H9 (cell line): ENCODE data around the gene TBC1D9B. TPM values are rescaled to one million over a fixed set of nuclear protein-coding genes. Genes with fewer than 3 reads are reported as not detected.
A peak's percentile ranks its signal among the peaks of the same experiment; 100 is the strongest.

Experiments used
- DNase-seq: peaks from one replicate; pipeline ENCODE4 v3.0.0-alpha.2; 2017
- H2AFZ ChIP-seq: one replicate; pipeline ENCODE4 v1.6.1; 2013; ENCODE audit warnings: mild to moderate bottlenecking, low read length, control low read depth, moderate library complexity
- H2AK5ac ChIP-seq: 2 replicates; pipeline ENCODE4 v1.6.1; 2013; ENCODE audit warnings: low read length, control low read depth, mixed read lengths; ENCODE audit not compliant: insufficient read length
- H2BK120ac ChIP-seq: one replicate; pipeline ENCODE4 v1.6.1; 2013; ENCODE audit warnings: low read depth, mild to moderate bottlenecking, low read length, control low read depth, inconsistent platforms; ENCODE audit not compliant: poor library complexity, severe bottlenecking
- H2BK12ac ChIP-seq: 2 replicates; pipeline ENCODE4 v1.6.1; 2013; ENCODE audit warnings: low read length, control low read depth, mixed read lengths, low read depth; ENCODE audit not compliant: insufficient read length
- H2BK15ac ChIP-seq: 2 replicates; pipeline ENCODE4 v1.6.1; 2013; ENCODE audit warnings: low read depth, low read length, control low read depth
- H2BK20ac ChIP-seq: one replicate; pipeline ENCODE4 v1.6.1; 2013; ENCODE audit warnings: low read depth, mild to moderate bottlenecking, low read length, control low read depth, inconsistent platforms; ENCODE audit not compliant: poor library complexity, severe bottlenecking
- H2BK5ac ChIP-seq: 2 replicates; pipeline ENCODE4 v1.6.1; 2013; ENCODE audit warnings: low read length, control low read depth, mixed read lengths; ENCODE audit not compliant: insufficient read length
- H3K14ac ChIP-seq: 2 replicates; pipeline ENCODE4 v1.6.1; 2013; ENCODE audit warnings: low read length, control low read depth; ENCODE audit not compliant: insufficient read depth
- H3K18ac ChIP-seq: 2 replicates; pipeline ENCODE4 v1.6.1; 2013; ENCODE audit warnings: low read depth, mild to moderate bottlenecking, mixed read lengths, low read length, control low read depth; ENCODE audit not compliant: insufficient read length
- H3K23ac ChIP-seq: 2 replicates; pipeline ENCODE4 v1.6.1; 2013; ENCODE audit warnings: low read length, control low read depth, mixed read lengths, low read depth; ENCODE audit not compliant: insufficient read length
- H3K23me2 ChIP-seq: 2 replicates; pipeline ENCODE4 v1.6.1; 2013; ENCODE audit warnings: low read depth, mild to moderate bottlenecking, mixed read lengths, low read length, control low read depth; ENCODE audit not compliant: insufficient read length, poor library complexity, severe bottlenecking
- H3K27ac ChIP-seq: 2 replicates; pipeline ENCODE4 v1.5.1; 2013; ENCODE audit warnings: low read length, control low read depth, mixed read lengths, low read depth; ENCODE audit not compliant: insufficient read length
- H3K27me3 ChIP-seq: 2 replicates; pipeline ENCODE4 v1.6.1; 2013; ENCODE audit warnings: low read length, control low read depth, inconsistent platforms; ENCODE audit not compliant: insufficient read depth
- H3K4ac ChIP-seq: 2 replicates; pipeline ENCODE4 v1.6.1; 2013; ENCODE audit warnings: low read depth, mild to moderate bottlenecking, control low read depth, inconsistent platforms, low read length, moderate library complexity
- H3K4me1 ChIP-seq: 2 replicates; pipeline ENCODE4 v1.6.1; 2013; ENCODE audit warnings: low read length, control low read depth, inconsistent platforms; ENCODE audit not compliant: insufficient read depth
- H3K4me2 ChIP-seq: 2 replicates; pipeline ENCODE4 v1.6.1; 2013; ENCODE audit warnings: low read length, control low read depth, mixed read lengths; ENCODE audit not compliant: insufficient read length, insufficient read depth
- H3K56ac ChIP-seq: 2 replicates; pipeline ENCODE4 v1.6.1; 2013; ENCODE audit warnings: low read depth, mild to moderate bottlenecking, mixed read lengths, low read length, control low read depth; ENCODE audit not compliant: insufficient read length
- H3K79me1 ChIP-seq: 2 replicates; pipeline ENCODE4 v1.6.1; 2013; ENCODE audit warnings: low read depth, mild to moderate bottlenecking, moderate library complexity, low read length, control low read depth, inconsistent platforms; ENCODE audit not compliant: insufficient read depth, poor library complexity, severe bottlenecking
- H3K79me2 ChIP-seq: 2 replicates; pipeline ENCODE4 v1.6.1; 2013; ENCODE audit warnings: low read length, control low read depth, inconsistent platforms; ENCODE audit not compliant: insufficient read depth
- H3K9ac ChIP-seq: 2 replicates; pipeline ENCODE4 v1.6.1; 2013; ENCODE audit warnings: low read length, control low read depth, mixed read lengths; ENCODE audit not compliant: insufficient read length; ENCODE audit errors: extremely low read depth
- H3K9me3 ChIP-seq: one replicate; pipeline ENCODE4 v1.6.1; 2013; ENCODE audit warnings: low read depth, low read length, inconsistent platforms; ENCODE audit not compliant: control insufficient read depth
- H3T11ph ChIP-seq: one replicate; pipeline ENCODE4 v1.6.1; 2013; ENCODE audit warnings: mild to moderate bottlenecking, low read length, control low read depth, inconsistent platforms
- H4K20me1 ChIP-seq: one replicate; pipeline ENCODE4 v1.6.1; 2013; ENCODE audit not compliant: control insufficient read depth, insufficient read length, insufficient read depth
- H4K5ac ChIP-seq: 2 replicates; pipeline ENCODE4 v1.6.1; 2013; ENCODE audit warnings: low read depth, mild to moderate bottlenecking, mixed read lengths, low read length, control low read depth; ENCODE audit not compliant: insufficient read length
- H4K8ac ChIP-seq: replicated peaks from 2 replicates; pipeline ENCODE4 v1.6.1; 2013; ENCODE audit warnings: low read length, control low read depth, mixed read lengths, low read depth; ENCODE audit not compliant: insufficient read length
- H4K91ac ChIP-seq: 2 replicates; pipeline ENCODE4 v1.6.1; 2013; ENCODE audit warnings: low read depth, mild to moderate bottlenecking, moderate library complexity, mixed read lengths, low read length, control low read depth; ENCODE audit not compliant: insufficient read length
- H3K27ac Mint-ChIP-seq, 3 experiments: 2 replicates in 2 of 3; 3 replicates in 1 of 3; pipeline ENCODE4 v1.8.0; 2020 to 2021; ENCODE audit warnings: mixed read lengths in 3 of 3, mild to moderate bottlenecking in 1 of 3, moderate library complexity in 1 of 3
- H3K27me3 Mint-ChIP-seq: 2 replicates; pipeline ENCODE4 v1.8.0; 2021; ENCODE audit warnings: low read depth, mild to moderate bottlenecking, moderate library complexity, mixed read lengths
- H3K36me3 Mint-ChIP-seq, 3 experiments: 2 replicates in 2 of 3; 3 replicates in 1 of 3; pipeline ENCODE4 v1.8.0; 2020 to 2021; ENCODE audit warnings: low read depth in 3 of 3, mixed read lengths in 3 of 3; ENCODE audit not compliant: insufficient read depth in 1 of 3
- H3K4me1 Mint-ChIP-seq, 2 experiments: 2 replicates each; pipeline ENCODE4 v1.8.0; 2020; ENCODE audit warnings: mixed read lengths in 2 of 2
- H3K4me3 Mint-ChIP-seq, 2 experiments: 2 replicates in 1 of 2; 3 replicates in 1 of 2; pipeline ENCODE4 v1.8.0; 2020 to 2021; ENCODE audit warnings: mild to moderate bottlenecking in 2 of 2, mixed read lengths in 2 of 2, moderate library complexity in 1 of 2
- H3K9me3 Mint-ChIP-seq, 2 experiments: 2 replicates in 1 of 2; 3 replicates in 1 of 2; pipeline ENCODE4 v1.8.0; 2020; ENCODE audit warnings: mild to moderate bottlenecking in 2 of 2, mixed read lengths in 2 of 2, moderate library complexity in 1 of 2
- WGBS: extraction: QIAGEN DNeasy Blood & Tissue Kit; methylation state at CpG from one replicate; pipeline ENCODE4 v1.1.7; 2013; ENCODE audit warnings: missing lambda C conversion rate, low lambda C conversion rate, mixed read lengths; ENCODE audit not compliant: insufficient read length; ENCODE audit errors: extremely low coverage; 5-methylcytosine and 5-hydroxymethylcytosine counted together
- total RNA-seq: library from RNA; stranded (reverse); gene quantifications from 2 replicates; pipeline ENCODE4 v1.2.1, GENCODE V29; 2021
- TF ChIP-seq, protein P1 (sequence below): fragments of 200-600 bp; sonication (generic); conservative IDR thresholded peaks from 3 replicates; pipeline ENCODE4 v1.8.0; 2021; ENCODE audit warnings: antibody characterized with exemption, mild to moderate bottlenecking

The TBC1D9B gene
- total RNA-seq, 1 experiment from 2014 or later, result 62.1 TPM

DNA sequence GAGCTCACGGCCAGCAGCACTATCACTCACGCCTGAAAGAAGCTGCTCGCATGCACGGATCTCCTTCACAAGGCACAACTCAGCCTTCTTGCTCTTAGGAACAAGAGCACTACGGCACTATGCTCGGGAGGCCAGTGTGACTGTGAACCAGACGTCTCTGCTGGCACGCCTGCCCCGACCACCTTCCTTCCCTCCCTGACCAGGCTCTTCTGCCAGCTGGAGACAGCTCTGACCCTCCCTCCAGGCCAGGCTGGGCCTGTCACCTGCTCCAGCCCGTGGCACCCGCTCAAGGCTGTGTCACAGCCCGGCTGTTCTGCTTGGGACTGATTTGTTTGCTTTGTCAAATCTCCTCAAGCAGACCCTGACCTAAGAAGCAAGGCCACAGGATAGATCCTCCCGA, 7.0 kb downstream of the TBC1D9B start:
- H3T11ph ChIP-seq, result no peak overlapping the region
- DNase-seq, result no peak
- H3K9me3 ChIP-seq, result no peaks in the 10 kb centered on the region
- no peaks in the 10 kb centered on the region; a peak in 1 of 5 replicates for H3K9me3 Mint-ChIP-seq
- H2BK120ac ChIP-seq, result no peak overlapping the region
- H3K27me3 ChIP-seq, result no peaks in the 10 kb centered on the region
- H4K5ac ChIP-seq, result no peak overlapping the region
- peak overlapping the region in 2 of 3 experiments; percentile 26 to 78; a peak in 2 of 7 replicates for H3K27ac Mint-ChIP-seq
- no peak overlapping the region for H3K4ac ChIP-seq
- H4K20me1 ChIP-seq, result no peaks in the 10 kb centered on the region
- H3K4me2 ChIP-seq, result no peak overlapping the region
- TF ChIP-seq, protein P1, sequence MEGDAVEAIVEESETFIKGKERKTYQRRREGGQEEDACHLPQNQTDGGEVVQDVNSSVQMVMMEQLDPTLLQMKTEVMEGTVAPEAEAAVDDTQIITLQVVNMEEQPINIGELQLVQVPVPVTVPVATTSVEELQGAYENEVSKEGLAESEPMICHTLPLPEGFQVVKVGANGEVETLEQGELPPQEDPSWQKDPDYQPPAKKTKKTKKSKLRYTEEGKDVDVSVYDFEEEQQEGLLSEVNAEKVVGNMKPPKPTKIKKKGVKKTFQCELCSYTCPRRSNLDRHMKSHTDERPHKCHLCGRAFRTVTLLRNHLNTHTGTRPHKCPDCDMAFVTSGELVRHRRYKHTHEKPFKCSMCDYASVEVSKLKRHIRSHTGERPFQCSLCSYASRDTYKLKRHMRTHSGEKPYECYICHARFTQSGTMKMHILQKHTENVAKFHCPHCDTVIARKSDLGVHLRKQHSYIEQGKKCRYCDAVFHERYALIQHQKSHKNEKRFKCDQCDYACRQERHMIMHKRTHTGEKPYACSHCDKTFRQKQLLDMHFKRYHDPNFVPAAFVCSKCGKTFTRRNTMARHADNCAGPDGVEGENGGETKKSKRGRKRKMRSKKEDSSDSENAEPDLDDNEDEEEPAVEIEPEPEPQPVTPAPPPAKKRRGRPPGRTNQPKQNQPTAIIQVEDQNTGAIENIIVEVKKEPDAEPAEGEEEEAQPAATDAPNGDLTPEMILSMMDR, result no peak
- H3K79me2 ChIP-seq, result no peaks in the 10 kb centered on the region
- no peak overlapping the region for H2BK5ac ChIP-seq
- H2AFZ ChIP-seq, result no peak overlapping the region
- no peaks in the 10 kb centered on the region for H3K4me1 ChIP-seq
- no peak overlapping the region for H4K91ac ChIP-seq
- H2AK5ac ChIP-seq, result no peak overlapping the region
- no peak overlapping the region for H3K18ac ChIP-seq
- H3K36me3 Mint-ChIP-seq, result peaks cover 18 to 44% (median 43%) of the 10 kb centered on the region in 3 experiments
- H3K56ac ChIP-seq, result no peak overlapping the region
- H3K4me1 Mint-ChIP-seq, result peaks cover 4 to 5% of the 10 kb centered on the region in 2 experiments; a peak in 1 of 4 replicates
- no peak overlapping the region for H2BK15ac ChIP-seq
- H3K14ac ChIP-seq, result no peak overlapping the region
- H3K79me1 ChIP-seq, result no peaks in the 10 kb centered on the region
- no peak overlapping the region for H2BK20ac ChIP-seq
- H3K23me2 ChIP-seq, result no peaks in the 10 kb centered on the region
- H3K23ac ChIP-seq, result no peak overlapping the region
- H3K4me3 Mint-ChIP-seq, result no peak overlapping the region
- no peaks in the 10 kb centered on the region for H3K27me3 Mint-ChIP-seq
- H2BK12ac ChIP-seq, result no peak overlapping the region
- no peak overlapping the region for H3K27ac ChIP-seq
- no CpG with 5 or more reads among the region's 13 CpGs for WGBS
- no peak overlapping the region for H3K9ac ChIP-seq
- no peak overlapping the region for H4K8ac ChIP-seq
